NCI-H774 (cell line): ENCODE results near the gene SRC.
"Not testable (repeated sequence)": the region's sequence is repeated elsewhere in the genome, so short reads cannot be mapped to it uniquely, and the experiment has no call there.

Source experiments
- DNase-seq: peaks from one replicate; lab custom pipeline; 2025; lab: John Stamatoyannopoulos, UW

The SRC gene

DNA sequence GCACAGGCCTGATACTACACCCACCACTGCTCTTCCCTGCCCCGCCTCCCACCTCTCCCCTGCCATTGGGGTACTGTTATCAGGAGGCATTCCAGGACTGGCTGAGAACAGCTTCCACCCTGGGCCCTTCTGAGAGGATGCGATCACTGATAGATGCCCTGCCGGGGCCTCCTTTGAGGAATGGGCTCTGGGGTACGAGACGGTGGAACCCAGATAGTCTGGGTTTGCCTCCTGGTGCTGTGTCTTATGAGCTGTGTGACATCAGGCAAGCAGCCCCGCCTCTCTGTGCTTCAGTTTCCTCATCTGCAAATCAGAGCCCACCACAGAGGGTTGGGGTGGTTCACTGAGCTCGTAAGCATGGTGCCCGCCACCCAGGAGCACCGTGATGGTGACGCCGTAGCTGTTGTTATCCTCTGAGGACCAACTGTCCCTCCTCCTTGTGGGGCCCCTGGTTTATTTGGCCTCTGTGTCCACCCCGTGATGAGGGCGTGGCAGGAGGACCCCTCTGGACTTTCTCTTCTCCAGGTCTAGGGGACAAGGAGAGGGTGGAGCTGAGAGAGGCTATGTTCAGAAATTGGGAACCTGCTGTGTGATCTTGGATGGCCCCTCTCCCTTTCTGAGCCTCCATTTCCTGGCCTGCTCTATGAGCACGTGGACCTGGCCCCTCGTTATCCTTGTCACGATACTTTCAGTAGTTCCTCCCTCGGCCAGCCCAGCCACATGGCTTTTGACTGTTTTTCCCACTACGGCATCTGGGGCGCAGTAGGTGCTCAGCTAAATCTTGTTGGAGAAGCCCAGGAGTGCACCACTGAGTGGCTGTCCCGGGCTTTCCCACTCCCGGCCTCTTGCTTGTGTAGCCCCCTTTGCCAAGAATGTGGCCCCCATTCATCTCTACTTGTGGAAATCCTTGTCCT lies 18.3 kb downstream of the SRC start:
- no peak for DNase-seq

DNA sequence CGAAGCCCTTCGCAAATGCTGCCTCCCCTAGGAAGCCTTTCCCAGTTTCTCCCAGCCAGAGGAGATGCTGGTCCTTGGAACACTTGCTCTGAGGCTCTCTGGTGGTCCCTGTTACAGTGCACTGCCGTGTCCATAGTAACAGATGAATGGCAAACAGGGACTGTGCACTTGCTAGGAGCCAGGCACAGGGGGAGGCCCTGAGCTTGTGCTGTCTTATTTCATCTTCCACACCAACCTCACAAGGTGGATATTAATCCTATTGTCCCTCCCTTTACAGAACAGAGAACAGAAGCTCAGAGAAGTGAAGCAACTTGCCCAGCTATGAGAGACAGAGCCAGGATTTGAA lies 19.0 kb downstream of the SRC start:
- DNase-seq, result no peak

DNA sequence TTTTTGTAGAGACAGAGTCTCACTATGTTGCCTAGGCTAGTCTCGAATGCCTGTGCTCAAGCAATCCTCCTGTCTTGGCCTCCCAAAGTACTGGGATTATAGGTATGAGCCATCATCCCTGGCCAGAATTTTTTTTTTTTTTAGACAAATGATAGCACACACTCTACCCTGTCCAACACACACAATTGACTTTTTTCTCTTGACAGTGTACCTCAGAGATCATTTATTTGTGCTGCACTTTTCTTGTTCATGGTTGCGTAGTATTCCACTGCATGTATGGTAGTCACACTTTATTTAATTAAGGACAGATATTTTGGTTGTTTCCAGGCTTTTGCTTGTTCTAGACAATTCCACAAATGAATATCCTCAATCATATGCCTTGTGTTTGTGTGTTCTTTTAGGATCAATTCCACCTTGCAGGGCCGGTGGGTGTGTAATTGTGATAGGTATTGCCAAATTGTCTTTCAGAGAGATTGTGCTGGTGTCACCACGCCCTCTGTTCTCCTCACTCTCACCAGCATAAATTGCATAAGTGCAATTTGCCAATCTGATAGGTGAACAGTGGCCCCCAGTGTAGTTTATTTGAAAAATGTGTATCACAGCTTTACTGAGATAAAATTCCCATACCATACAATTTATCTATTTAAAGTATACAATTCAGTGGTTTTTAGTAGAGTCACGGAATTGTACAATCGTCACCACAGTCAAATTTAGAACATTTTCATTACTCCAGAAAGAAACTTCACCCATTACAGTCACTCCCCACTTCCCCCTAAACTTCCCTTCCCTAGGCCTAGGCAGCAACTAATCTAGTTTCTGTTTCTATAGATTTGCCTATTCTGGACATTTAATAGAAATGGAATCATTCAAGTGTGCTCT lies 20.1 kb downstream of the SRC start:
- DNase-seq, result no peak

DNA sequence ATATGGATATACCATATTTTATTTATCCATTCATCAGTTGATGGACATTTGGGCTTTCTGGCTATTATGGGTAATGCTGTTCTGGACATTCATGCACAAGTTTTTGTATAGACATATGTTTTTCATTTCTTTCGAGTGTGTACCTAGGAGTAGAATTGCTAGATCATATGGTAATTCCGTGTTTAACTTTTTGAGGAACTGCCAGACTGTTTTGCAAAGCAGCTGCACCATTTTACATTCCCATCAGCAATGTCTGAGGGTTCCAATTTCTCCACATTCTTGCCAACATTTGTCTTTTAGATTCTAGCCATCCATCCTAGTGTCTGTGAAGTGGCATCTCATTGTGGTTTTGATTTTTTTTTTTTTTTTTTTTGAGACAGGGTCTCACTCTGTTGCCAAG lies 20.8 kb downstream of the SRC start:
- no peak for DNase-seq

DNA sequence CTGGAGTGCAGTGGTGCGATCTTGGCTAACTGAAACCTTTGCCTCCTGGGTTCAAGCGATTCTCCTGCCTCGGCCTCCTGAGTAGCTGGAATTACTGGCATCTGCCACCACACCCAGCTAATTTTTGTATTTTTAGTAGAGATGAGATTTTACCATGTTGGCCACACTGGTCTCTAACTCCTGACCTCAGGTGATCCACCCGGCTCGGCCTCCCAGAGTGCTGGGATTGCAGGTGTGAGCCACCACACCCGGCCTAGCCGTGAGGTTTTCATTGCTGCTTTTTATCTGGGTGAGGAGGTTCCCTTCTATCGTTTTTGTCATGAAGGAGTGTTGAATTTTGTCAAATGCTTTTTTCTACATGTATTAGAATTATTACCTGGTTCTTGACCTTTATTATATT lies 23.9 kb downstream of the SRC start:
- DNase-seq, result no peak

DNA sequence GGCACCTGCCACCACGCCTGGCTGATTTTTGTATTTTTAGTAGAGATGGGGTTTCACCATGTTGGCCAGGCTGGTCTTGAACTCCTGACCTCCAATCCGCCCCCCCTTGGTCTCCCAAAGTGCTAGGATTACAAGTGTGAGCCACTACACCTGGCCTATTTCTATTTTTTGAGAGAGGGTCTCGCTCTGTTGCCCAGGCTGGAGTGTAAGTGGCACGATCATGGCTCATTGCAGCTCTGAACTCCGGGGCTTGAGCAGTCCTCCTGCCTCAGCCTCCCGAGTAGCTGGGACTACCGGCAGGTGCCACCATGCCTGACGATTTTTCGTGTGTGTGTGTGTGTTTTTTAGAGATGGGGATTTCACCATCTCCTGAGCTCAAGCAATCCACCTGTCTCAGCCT lies 25.9 kb downstream of the SRC start:
- not testable (repeated sequence) for DNase-seq

DNA sequence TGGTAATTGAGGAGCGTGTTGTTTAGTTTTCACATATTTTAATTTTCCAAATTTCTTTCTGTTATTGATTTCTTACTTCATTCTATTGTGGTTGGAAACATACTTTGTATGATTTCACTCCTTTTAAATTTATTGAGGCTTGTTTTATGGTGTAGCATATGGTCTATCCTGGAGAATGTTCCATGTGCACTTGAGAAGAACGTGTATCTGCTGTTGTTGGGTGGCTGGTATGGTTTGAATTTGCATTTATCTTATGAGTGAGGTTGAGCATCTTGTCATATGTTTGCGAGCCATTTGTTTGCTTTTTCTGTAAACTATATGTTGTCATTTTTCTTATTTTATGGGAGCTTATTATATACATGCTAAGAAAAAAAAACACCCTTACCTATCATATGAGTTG lies 26.5 kb downstream of the SRC start:
- DNase-seq, result no peak

DNA sequence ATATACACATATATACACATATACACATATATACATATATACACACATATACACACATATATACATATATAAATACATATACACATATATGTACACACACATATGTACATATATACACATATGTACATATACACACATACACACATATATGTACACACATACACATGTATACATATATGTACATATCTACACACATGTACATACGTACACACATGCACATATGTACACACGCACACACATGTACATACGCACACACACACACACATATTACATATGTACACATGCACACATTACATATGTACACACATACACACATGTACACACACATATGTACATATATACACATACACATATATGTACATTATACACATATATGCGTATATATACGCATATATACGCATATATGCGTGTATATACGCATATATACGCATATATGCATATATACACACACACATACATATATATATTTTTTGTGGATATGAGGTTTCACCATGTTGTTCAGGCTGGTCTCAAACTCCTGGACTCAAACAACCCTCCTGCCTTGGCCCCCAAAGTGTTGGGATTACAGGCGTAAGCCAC lies 27.2 kb downstream of the SRC start:
- no peak for DNase-seq

DNA sequence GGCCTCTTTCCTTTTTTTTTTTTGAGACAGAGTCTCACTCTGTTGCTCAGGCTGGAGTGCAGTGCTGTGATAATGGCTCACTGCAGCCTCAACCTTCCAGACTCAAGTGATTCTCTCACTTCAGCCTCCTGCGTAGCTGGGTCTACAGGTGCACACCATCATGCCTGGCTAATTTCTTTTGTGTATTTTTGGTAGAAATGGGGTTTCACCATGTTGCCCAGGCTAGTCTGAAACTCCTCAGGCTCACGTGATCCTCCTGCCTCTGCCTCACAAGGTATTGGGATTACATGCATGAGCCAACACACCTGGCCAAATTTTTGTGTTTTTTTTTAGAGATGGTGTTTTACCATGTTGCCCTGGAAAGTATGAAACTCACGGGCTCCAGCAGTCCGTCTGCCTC lies 29.3 kb downstream of the SRC start:
- DNase-seq, result no peak

DNA sequence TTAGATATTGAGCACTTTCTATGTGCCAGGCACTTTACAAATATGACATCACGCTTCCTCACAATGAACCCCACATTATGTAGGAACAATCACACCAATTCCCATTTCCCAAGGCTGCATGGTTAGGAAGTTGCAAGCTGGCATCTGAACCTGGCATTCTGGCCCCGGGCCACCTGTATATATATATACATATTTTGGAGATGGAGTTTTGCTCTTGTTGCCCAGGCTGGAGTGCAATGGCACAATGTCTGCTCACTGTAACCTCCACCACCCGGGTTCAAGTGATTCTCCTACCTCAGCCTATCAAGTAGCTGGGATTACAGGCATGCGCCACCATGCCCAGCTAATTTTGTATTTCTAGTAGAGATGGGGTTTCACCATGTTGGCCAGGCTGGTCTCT lies 30.4 kb downstream of the SRC start:
- DNase-seq, result no peak

DNA sequence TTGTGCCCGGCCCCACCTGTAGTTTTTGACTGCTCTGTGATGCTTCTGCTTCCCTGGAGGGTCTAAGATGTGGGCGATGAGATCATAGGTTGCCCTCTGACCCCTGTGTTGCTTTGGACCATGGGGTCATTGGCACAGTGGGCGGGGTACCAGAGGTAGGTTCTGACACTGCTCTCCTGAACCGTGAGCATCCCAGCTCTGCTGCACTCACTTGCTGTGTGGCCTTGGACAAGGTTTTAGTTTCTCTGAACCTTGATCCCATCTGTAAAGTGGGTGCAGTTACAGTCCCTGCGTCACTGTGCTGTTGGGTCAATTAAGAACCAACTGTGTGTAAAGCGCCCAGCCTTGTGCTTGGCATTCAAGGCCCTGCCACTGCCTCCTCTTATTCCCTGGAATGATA lies 30.9 kb downstream of the SRC start:
- DNase-seq, result no peak

DNA sequence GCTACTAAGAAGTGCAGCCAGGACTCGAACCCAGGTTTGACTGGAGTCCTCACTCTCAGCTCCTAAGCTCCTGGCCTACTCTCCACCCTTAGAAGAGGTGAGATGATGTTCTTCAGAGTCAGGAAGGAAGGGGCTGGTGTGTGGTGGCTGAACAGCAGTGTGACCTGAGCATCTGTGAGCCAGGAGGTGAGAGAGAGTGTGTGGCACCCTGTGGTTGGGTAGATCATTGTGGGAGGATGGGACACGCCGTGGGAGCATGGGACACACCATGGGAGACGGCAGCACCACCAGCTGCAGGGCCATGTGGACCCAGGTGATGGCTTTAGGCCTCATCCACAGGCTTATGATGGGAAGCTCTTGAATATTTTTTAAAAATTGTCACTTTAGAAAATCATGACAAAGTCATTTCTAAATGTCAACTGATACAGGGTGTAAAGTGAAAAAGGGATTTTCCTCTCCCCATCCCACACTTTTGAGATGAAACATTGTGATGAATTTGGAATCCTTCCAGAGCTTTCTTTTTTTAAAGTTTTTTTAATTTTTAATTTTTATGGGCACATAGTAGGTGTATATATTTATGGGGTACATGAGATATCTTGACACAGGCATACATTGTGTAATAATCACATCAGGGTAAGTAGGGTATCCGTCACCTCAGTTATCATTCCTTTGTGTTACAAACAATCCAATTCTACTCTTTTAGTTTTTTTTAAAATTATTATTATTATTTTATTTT lies 31.6 kb downstream of the SRC start:
- DNase-seq, result no peak

DNA sequence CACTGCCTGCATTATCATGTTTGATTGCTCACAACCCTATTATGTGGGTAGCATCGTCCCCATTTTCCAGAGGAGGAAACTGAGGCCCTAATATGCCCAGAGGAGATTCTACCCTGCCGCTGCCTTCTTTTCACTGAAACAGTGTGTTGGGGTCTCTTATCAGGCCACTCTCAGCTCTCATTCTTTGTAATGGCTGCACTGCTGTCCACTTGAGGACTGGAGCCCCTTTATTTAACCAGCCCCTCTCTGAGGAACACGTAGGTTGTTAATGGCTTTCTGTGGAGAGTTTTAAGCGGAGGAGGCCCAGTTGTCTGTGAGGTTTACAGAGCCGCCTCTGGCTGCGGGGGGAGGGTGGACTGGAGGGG lies 32.5 kb downstream of the SRC start:
- DNase-seq, result no peak

DNA sequence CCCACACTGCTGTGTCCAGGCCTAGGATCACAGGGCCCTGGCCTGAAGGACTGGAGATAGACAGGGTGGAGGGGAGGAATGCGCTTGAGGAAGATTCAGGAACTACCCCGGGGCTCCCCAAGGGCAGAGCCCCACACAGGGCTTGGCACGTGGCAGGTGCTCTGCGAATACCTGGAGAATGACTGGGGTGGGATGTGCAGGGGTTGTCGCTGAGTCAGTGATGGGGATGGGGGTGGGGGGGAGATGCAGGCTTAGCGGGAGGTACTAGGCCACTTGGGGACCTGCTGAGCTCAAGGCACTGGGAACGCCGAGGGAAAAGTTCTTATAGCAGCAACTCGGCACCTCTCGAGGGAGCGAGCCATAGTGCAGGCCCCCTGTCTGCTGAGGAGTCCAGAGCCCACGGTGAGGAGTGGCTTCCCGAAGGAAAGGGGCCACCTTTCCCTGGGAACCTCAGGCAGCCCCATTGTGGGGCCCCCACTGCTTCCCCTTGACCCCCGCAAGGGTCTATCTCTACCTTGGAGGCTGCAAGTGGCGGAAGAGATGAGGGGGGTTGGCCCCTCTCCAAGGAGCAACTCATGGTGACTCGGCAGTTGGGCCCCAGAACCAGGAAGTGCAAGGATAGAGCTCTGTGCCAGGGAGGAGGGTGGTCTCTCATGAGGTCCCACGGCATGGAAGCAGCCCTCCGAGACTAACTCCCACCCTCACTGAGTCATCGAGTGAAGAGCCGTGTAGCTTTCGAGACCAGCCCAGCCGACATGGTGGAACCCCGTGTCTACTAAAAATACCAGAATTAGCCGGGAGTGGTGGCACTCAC lies 33.1 kb downstream of the SRC start:
- DNase-seq, result no peak

DNA sequence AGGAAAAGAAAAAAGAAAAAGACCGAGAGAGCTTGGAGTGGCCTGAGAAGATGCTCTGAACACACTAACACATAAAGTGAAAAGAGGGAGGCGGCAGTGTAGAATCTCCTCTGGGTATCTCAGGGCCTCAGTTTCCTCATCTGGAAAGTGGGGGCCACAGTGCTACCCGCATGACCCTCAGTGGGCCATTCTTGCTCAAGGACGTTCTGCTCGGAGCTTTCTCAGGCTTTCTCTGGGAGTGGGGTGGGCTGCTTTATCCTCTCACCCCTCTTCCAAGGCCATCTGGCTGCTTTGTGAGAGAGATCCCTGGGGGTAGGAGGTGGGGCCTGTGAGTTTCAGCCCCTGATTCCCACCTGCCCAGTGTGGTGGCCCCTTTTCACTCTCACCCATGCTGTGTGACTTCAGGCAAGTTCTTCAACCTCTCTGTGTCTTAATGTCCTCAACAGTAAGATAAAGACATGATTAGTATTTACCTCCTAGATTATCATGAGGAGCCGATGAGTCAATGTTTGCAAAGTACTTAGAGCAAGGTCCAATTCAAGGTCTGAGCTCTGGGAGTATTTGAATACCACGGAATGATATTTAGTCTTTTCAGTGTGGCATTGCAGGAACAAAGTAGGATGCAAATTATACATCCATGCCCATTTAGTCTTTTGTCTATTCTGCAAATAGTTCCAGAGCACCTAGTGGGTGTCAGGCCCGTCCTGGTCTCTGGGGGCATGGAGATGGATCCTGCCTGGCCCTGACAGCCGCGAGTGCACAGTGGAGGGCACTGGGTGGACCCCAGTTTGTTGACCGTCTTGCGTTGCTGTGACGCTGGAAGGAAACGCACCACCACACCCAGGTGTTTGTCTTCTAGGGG lies 34.3 kb downstream of the SRC start:
- DNase-seq, result no peak

DNA sequence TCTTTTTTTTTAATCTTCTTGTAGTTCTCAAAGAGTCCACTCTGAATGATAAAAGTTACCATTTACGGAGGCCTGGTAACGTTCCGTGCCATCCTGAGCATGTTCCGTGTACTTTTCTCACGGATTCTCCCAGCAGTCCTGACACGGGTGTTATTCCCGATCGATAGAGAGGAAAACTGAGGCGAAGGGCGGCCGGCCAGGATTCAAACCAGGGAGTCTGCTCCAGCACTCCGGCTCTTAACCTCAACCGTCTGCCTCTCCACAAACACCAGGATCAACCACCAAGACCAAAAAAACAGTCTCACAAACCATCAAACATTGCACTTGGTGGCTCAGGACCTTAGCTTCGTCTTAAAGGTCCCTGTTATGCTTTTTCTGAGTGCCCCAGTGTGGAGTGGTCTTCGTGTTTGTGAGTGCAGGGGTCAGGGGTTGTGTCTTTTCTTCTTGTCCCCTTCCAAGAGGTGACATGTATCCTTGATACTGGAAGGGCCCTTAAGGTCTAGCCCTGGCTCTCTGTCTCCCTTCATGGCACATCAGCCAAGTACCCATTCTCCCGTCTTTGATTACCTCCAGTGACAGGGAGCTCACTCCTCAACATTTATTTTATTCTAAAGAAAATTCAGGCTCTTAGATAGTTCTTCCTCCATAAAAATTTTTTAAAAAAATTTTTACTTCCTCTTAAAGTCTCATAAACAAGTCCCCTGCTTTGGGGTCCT lies 35.1 kb downstream of the SRC start:
- DNase-seq, result no peak

DNA sequence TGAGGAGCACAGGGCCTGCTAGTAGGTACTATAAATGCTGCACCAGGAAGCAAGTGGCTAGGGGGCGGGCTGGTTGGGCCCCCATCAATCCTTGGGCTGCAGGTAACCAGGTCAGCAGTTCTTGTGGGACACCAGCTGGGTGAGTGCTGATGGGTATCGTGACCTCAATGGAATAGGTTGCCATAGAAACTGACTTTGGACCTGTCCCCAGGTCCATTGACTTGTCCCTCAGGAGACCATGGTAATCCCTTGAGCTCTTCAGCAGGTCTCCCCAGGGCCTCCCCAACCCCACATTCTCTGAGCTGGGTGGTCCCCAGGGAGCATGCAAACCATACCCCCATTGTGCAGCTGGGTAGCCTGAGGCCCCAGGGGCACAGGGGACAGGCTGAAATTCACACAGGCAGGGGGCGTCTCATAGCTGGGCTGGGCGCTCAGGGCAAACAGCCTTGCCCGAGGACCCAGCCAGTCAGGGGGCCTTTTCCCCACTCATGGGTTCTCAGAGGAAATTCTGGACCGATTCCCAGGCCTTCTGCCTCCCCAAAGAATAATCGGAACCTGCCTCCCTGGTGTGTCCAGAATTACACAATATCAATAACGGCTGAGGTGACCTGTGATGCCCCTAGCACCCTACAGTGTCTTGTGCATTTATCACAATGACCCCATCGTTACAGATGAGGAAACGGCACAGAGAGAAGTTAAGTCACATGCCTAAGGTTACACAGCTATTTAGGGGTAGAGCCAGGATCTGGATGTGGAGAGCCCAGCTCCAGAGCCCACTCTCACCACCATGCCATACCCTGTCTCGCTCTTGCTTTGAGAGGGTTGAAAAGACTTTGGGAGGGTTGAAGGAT lies 35.9 kb downstream of the SRC start:
- no peak for DNase-seq

DNA sequence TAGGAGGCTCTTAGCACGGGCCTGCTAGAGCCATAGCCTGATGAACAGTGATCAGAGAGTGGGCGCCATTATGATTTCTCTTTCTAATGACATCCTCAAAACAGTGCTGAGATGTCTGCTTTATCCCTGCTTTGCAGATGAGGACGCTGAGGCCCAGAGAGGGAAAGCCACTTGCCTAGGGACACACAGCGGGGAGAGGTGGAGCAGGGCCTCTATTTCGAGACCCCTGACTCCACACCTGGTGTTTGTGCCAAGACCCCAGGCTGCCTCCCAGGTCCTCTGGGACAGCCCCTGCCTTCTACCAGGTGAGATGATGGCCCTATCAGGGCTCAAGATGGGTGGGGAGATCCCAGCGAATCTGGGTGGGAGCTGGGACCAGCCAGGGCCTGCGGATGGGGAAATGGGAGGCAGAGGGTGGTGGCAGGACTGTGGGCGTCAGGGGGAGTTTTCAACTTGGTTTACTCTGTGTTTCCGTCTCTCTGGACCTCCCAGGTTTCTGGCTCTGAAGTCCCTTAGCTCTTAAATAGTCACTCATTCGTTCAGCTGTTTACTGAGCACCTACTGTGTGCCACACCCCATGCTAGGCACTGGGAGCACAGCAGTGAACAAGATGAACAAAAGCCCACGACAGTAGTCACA lies 36.7 kb downstream of the SRC start:
- no peak for DNase-seq
